HEK293 (cell line): Measurements from ENCODE around the gene PDE4B.

Experiments used
- CTCF ChIA-PET: fragments of 350-600 bp; formaldehyde crosslinking; extraction: SDS; loops from one replicate; lab custom pipeline; 2021; ENCODE audit warnings: antibody characterized with exemption; lab: Yijun Ruan, JAX
- POLR2A ChIA-PET: fragments of 300-600 bp; formaldehyde crosslinking; extraction: SDS; loops from one replicate; lab custom pipeline; 2020; ENCODE audit warnings: antibody characterized with exemption, inconsistent platforms; lab: Yijun Ruan, JAX
- H3K27ac ChIP-seq: fragments of 200-500 bp; sonication (Bioruptor generic); 2 replicates; pipeline ENCODE4 v1.5.1; 2014; ENCODE audit warnings: low read depth, low read length, control low read depth, inconsistent platforms; ENCODE audit errors: extremely low read depth
- H3K36me3 ChIP-seq, 2 experiments: fragments of 200-500 bp in 1 of 2; sonication (Bioruptor generic) in 1 of 2; 1 replicate in 1 of 2; 2 replicates in 1 of 2; pipeline ENCODE4 v1.5.1; 2014 to 2017; ENCODE audit warnings: inconsistent platforms in 2 of 2, low read length in 2 of 2; ENCODE audit not compliant: control insufficient read depth in 2 of 2, insufficient read depth in 1 of 2
- H3K4me1 ChIP-seq: fragments of 200-500 bp; sonication (Bioruptor generic); 2 replicates; pipeline ENCODE4 v1.5.1; 2014; ENCODE audit warnings: mild to moderate bottlenecking, low read length, inconsistent platforms; ENCODE audit not compliant: control insufficient read depth, insufficient read depth
- H3K4me3 ChIP-seq: 2 replicates; pipeline ENCODE4 v1.5.1; 2011; ENCODE audit warnings: low read depth, mild to moderate bottlenecking, control low read depth, low read length, moderate library complexity
- H3K9me3 ChIP-seq: fragments of 200-500 bp; sonication (Bioruptor generic); 2 replicates; pipeline ENCODE4 v1.5.1; 2014; ENCODE audit warnings: low read depth, low read length, inconsistent platforms; ENCODE audit not compliant: control insufficient read depth, insufficient read depth
- KLF1 ChIP-seq: fragments of 450-650 bp; formaldehyde crosslinking; IDR thresholded peaks from 2 replicates; pipeline ENCODE4 v1.5.1; 2016; ENCODE audit warnings: missing biosample characterization, missing genetic modification characterization
- MZF1 ChIP-seq: fragments of 450-650 bp; formaldehyde crosslinking; IDR thresholded peaks from 2 replicates; pipeline ENCODE4 v1.5.1; 2017; ENCODE audit warnings: missing biosample characterization, missing genetic modification characterization, borderline replicate concordance
- PBX3 ChIP-seq: sonication (generic); formaldehyde crosslinking; IDR thresholded peaks from 2 replicates; pipeline ENCODE4 v1.8.1; 2022; ENCODE audit warnings: mild to moderate bottlenecking, moderate library complexity, missing genetic modification reagents
- SCRT1 ChIP-seq: fragments of 450-650 bp; formaldehyde crosslinking; IDR thresholded peaks from 2 replicates; pipeline ENCODE4 v1.5.1; 2016; ENCODE audit warnings: missing biosample characterization, missing genetic modification characterization, borderline replicate concordance
- SCRT2 ChIP-seq: fragments of 450-650 bp; formaldehyde crosslinking; IDR thresholded peaks from 2 replicates; pipeline ENCODE4 v1.5.1; 2016; ENCODE audit warnings: missing biosample characterization, missing genetic modification characterization
- SP3 ChIP-seq: fragments of 450-650 bp; formaldehyde crosslinking; IDR thresholded peaks from 2 replicates; pipeline ENCODE4 v1.5.1; 2016; ENCODE audit warnings: missing biosample characterization, missing genetic modification characterization
- TSHZ1 ChIP-seq: fragments of 450-650 bp; formaldehyde crosslinking; IDR thresholded peaks from 2 replicates; pipeline ENCODE4 v1.5.1; 2016; ENCODE audit warnings: missing biosample characterization, missing genetic modification characterization, borderline replicate concordance
- ZFP3 ChIP-seq: fragments of 450-650 bp; formaldehyde crosslinking; IDR thresholded peaks from 2 replicates; pipeline ENCODE4 v1.5.1; 2016; ENCODE audit warnings: low read depth, missing biosample characterization, missing genetic modification characterization
- ZNF157 ChIP-seq: fragments of 450-650 bp; formaldehyde crosslinking; IDR thresholded peaks from 2 replicates; pipeline ENCODE4 v1.5.1; 2016; ENCODE audit warnings: missing biosample characterization, missing genetic modification characterization
- ZNF211 ChIP-seq: fragments of 450-650 bp; formaldehyde crosslinking; IDR thresholded peaks from 2 replicates; pipeline ENCODE4 v1.5.1; 2016; ENCODE audit warnings: low read depth, missing biosample characterization, missing genetic modification characterization
- ZNF302 ChIP-seq: fragments of 450-650 bp; formaldehyde crosslinking; IDR thresholded peaks from 2 replicates; pipeline ENCODE4 v1.5.1; 2016; ENCODE audit warnings: missing biosample characterization, missing genetic modification characterization, low read depth
- ZNF335 ChIP-seq: fragments of 450-650 bp; formaldehyde crosslinking; conservative IDR thresholded peaks from 2 replicates; pipeline ENCODE4 v1.5.1; 2016; ENCODE audit warnings: missing biosample characterization, missing genetic modification characterization
- ZNF549 ChIP-seq: fragments of 450-650 bp; IDR thresholded peaks from 2 replicates; pipeline ENCODE4 v1.5.1; 2018; ENCODE audit warnings: missing biosample characterization, missing genetic modification characterization, mild to moderate bottlenecking, inconsistent platforms, moderate library complexity
- ZNF571 ChIP-seq: fragments of 450-650 bp; formaldehyde crosslinking; IDR thresholded peaks from 2 replicates; pipeline ENCODE4 v1.5.0; 2017; ENCODE audit warnings: missing biosample characterization, missing genetic modification characterization
- ZNF621 ChIP-seq: fragments of 450-650 bp; formaldehyde crosslinking; IDR thresholded peaks from 2 replicates; pipeline ENCODE4 v1.5.1; 2017; ENCODE audit warnings: missing biosample characterization, missing genetic modification characterization
- ZNF791 ChIP-seq: fragments of 450-650 bp; formaldehyde crosslinking; IDR thresholded peaks from 2 replicates; pipeline ENCODE4 v1.5.1; 2016; ENCODE audit warnings: missing biosample characterization, missing genetic modification characterization
- TF ChIP-seq, protein P1 (sequence below): fragments of 450-650 bp; formaldehyde crosslinking; IDR thresholded peaks from 2 replicates; pipeline ENCODE4 v1.5.1; 2016; ENCODE audit warnings: missing biosample characterization, missing genetic modification characterization
- TF ChIP-seq, protein P2 (sequence below): fragments of 450-650 bp; IDR thresholded peaks from 2 replicates; pipeline ENCODE4 v1.5.1; 2018; ENCODE audit warnings: missing biosample characterization, missing genetic modification characterization

PDE4B gene

GRCh38 chr1:65818966-65819365 lies 26.3 kb downstream of the PDE4B start:
- no peaks in the 10 kb centered on the region for H3K4me1 ChIP-seq
- TF ChIP-seq, protein P1, sequence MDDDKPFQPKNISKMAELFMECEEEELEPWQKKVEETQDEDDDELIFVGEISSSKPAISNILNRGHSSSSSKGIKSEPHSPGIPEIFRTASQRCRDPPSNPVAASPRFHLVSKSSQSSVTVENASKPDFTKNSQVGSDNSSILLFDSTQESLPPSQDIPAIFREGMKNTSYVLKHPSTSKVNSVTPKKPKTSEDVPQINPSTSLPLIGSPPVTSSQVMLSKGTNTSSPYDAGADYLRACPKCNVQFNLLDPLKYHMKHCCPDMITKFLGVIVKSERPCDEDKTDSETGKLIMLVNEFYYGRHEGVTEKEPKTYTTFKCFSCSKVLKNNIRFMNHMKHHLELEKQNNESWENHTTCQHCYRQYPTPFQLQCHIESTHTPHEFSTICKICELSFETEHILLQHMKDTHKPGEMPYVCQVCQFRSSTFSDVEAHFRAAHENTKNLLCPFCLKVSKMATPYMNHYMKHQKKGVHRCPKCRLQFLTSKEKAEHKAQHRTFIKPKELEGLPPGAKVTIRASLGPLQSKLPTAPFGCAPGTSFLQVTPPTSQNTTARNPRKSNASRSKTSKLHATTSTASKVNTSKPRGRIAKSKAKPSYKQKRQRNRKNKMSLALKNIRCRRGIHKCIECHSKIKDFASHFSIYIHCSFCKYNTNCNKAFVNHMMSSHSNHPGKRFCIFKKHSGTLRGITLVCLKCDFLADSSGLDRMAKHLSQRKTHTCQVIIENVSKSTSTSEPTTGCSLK: no peak
- TF ChIP-seq KLF1 (tag by site-specific recombination): no peak
- no peak for TF ChIP-seq TSHZ1
- H3K27ac ChIP-seq: no peak overlapping the region
- ChIA-PET POLR2A (no interaction called here), CTCF (no interaction called here)
- H3K4me3 ChIP-seq: no peak overlapping the region
- no peaks in the 10 kb centered on the region for H3K36me3 ChIP-seq
- H3K9me3 ChIP-seq: no peaks in the 10 kb centered on the region

DNA sequence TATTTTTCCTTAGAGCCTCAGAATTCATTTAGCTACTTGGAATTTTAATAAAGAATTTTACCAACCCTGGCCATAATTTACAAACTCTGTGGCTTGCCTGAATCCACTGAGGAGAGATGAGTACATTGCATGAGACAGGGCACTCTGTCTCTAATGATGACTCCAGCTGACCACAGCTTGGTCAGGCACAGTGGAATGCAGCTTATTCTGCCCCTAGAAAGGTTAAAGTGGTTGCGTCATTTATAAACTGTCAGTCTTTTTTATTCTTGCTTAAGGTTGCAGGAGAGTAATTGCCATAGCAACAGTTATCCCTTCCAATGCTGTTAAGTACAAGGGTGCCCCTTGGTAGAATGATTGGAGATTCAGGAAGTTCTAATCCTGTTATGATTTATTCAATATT lies 28.3 kb downstream of the PDE4B start:
- Histone ChIP-seq H3K27ac (no peak overlapping the region), H3K4me3 (no peak overlapping the region)
- CTCF ChIA-PET: interaction anchor here (0.6 to 1.2 kb wide), 2 partner anchors 421 to 589 kb away, joined by 3 to 4 read pairs; no protein-coding TSS in a partner anchor
- TF ChIP-seq SCRT2 (tag by site-specific recombination) (no peak), MZF1 (tag by site-specific recombination) (no peak), ZNF335 (tag by site-specific recombination) (no peak), ZNF621 (no peak), ZNF157 (tag by site-specific recombination) (no peak), ZNF211 (tag by site-specific recombination) (no peak), ZNF571 (tag by site-specific recombination) (no peak), ZFP3 (no peak), PBX3 (CRISPR knock-in tag) (no peak)
- TF ChIP-seq, all 188 proteins: peak for 0
- Histone ChIP-seq H3K36me3 (no peaks in the 10 kb centered on the region), H3K9me3 (no peaks in the 10 kb centered on the region), H3K4me1 (no peaks in the 10 kb centered on the region)
- POLR2A ChIA-PET: no interaction called here

DNA sequence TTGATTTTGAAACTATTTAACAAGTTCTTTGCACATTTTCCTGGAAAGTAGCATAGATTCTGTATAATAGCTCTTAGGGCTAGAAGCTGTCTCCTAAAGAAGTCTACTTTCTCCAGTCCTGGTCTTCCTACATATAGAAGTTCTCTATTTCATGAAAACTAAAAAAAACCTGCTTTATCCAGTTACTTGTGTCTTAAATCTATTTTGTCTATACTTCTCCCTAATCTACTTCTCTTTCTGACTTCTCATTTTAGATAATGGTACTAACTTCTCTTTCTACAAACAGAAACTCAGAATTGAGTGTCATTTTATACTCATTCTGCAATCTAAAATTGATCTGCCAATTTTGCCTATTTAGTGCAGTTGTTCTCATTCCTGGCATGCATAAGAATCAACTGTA lies 28.7 kb downstream of the PDE4B start:
- POLR2A ChIA-PET: no interaction called here
- TF ChIP-seq SP3: no peak
- TF ChIP-seq ZNF302 (tag by site-specific recombination): no peak
- no peak for TF ChIP-seq ZNF549
- no peak for TF ChIP-seq ZNF791
- TF ChIP-seq, protein P2, sequence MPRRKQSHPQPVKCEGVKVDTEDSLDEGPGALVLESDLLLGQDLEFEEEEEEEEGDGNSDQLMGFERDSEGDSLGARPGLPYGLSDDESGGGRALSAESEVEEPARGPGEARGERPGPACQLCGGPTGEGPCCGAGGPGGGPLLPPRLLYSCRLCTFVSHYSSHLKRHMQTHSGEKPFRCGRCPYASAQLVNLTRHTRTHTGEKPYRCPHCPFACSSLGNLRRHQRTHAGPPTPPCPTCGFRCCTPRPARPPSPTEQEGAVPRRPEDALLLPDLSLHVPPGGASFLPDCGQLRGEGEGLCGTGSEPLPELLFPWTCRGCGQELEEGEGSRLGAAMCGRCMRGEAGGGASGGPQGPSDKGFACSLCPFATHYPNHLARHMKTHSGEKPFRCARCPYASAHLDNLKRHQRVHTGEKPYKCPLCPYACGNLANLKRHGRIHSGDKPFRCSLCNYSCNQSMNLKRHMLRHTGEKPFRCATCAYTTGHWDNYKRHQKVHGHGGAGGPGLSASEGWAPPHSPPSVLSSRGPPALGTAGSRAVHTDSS (tag by site-specific recombination): no peak
- no peak for TF ChIP-seq SCRT1 (tag by site-specific recombination)
- TF ChIP-seq, all 188 proteins: peak for 0
- Histone ChIP-seq H3K4me3 (no peak overlapping the region), H3K36me3 (no peaks in the 10 kb centered on the region), H3K4me1 (no peaks in the 10 kb centered on the region), H3K9me3 (no peaks in the 10 kb centered on the region), H3K27ac (no peak overlapping the region)
- CTCF ChIA-PET: interaction anchor here (0.6 to 1.2 kb wide), 2 partner anchors 421 to 589 kb away, joined by 3 to 4 read pairs; no protein-coding TSS in a partner anchor
